Sigmoid colon (tissue), 3 donors: ENCODE data around the gene BNIP5.

ENCODE experiments used
- POLR2A ChIP-seq, 2 donors: fragments of 450-650 bp; IDR thresholded peaks; one replicate each; pipeline ENCODE4 v1.6.1; 2016; ENCODE audit warnings: antibody characterized with exemption in 2 of 2, mild to moderate bottlenecking in 2 of 2, moderate library complexity in 2 of 2
- TF ChIP-seq, protein P1 (sequence below), 4 experiments: fragments of 450-650 bp in 3 of 4; fragments of 200-600 bp in 1 of 4; IDR thresholded peaks; one replicate each; pipeline ENCODE4 v1.5.1; 2016 to 2019; ENCODE audit warnings: antibody characterized with exemption in 4 of 4, mild to moderate bottlenecking in 3 of 4, moderate library complexity in 2 of 4

- no peak for TF ChIP-seq POLR2A (IDR thresholded peaks at IDR 0.05)
- TF ChIP-seq, protein P1, sequence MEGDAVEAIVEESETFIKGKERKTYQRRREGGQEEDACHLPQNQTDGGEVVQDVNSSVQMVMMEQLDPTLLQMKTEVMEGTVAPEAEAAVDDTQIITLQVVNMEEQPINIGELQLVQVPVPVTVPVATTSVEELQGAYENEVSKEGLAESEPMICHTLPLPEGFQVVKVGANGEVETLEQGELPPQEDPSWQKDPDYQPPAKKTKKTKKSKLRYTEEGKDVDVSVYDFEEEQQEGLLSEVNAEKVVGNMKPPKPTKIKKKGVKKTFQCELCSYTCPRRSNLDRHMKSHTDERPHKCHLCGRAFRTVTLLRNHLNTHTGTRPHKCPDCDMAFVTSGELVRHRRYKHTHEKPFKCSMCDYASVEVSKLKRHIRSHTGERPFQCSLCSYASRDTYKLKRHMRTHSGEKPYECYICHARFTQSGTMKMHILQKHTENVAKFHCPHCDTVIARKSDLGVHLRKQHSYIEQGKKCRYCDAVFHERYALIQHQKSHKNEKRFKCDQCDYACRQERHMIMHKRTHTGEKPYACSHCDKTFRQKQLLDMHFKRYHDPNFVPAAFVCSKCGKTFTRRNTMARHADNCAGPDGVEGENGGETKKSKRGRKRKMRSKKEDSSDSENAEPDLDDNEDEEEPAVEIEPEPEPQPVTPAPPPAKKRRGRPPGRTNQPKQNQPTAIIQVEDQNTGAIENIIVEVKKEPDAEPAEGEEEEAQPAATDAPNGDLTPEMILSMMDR (IDR thresholded peaks at IDR 0.05) = no peak
These were observed 56.2 kb downstream of the BNIP5 start for GRCh38 chr6:36280467-36280866.
